ENCODE data around the gene TIMM29.
"Not testable (repeated sequence)": the region's sequence is repeated elsewhere in the genome, so short reads cannot be mapped to it uniquely, and the experiment has no call there.

TIMM29 gene

GRCh38 chr19:10912619-10913018, 16.0 kb upstream of the TIMM29 start:
- DNase-seq (ENCODE audit: low read depth) = no peak

- DNase-seq (ENCODE audit: low read depth) = no peak
Measured at GRCh38 chr19:10913716-10914340, 14.8 kb upstream of the TIMM29 start.

GRCh38 chr19:10915130-10916091, 13.2 kb upstream of the TIMM29 start:
- no peak for DNase-seq (ENCODE audit: low read depth)

- no peak for DNase-seq (ENCODE audit: low read depth)
Measured at GRCh38 chr19:10916602-10917001, 12.0 kb upstream of the TIMM29 start.

- no peak for DNase-seq (ENCODE audit: low read depth)
Measured at GRCh38 chr19:10918359-10918758, 10.3 kb upstream of the TIMM29 start.

GRCh38 chr19:10919352-10920287, 9.0 kb upstream of the TIMM29 start:
- no peak for DNase-seq (ENCODE audit: low read depth)

- DNase-seq (ENCODE audit: low read depth) = no peak
Measured at GRCh38 chr19:10920288-10920655, 8.3 kb upstream of the TIMM29 start.

GRCh38 chr19:10920781-10921180, 7.8 kb upstream of the TIMM29 start:
- DNase-seq (ENCODE audit: low read depth) = no peak

- no peak for DNase-seq (ENCODE audit: low read depth)
Measured at GRCh38 chr19:10921199-10921909, 7.3 kb upstream of the TIMM29 start.

- DNase-seq (ENCODE audit: low read depth) = no peak
Measured at GRCh38 chr19:10921910-10922637, 6.5 kb upstream of the TIMM29 start.

- DNase-seq (ENCODE audit: low read depth) = no peak
Measured at GRCh38 chr19:10922638-10923014, 6.0 kb upstream of the TIMM29 start.

- no peak for DNase-seq (ENCODE audit: low read depth)
Measured at GRCh38 chr19:10923260-10924112, 5.1 kb upstream of the TIMM29 start.

GRCh38 chr19:10924597-10924996, 4.0 kb upstream of the TIMM29 start:
- DNase-seq (ENCODE audit: low read depth) = no peak

GRCh38 chr19:10927730-10928562, 665 bp upstream of the TIMM29 start:
- DNase-seq (ENCODE audit: low read depth) = no peak

- DNase-seq (ENCODE audit: low read depth) = no peak
Measured at GRCh38 chr19:10929402-10929794, 787 bp downstream of the TIMM29 start.

- no peak for DNase-seq (ENCODE audit: low read depth)
Measured at GRCh38 chr19:10935371-10936059, 6.9 kb downstream of the TIMM29 start.

- no peak for DNase-seq (ENCODE audit: low read depth)
Measured at GRCh38 chr19:10936661-10937084, 8.1 kb downstream of the TIMM29 start.

- DNase-seq (ENCODE audit: low read depth) = not testable (repeated sequence)
Measured at GRCh38 chr19:10941649-10942048, 13.0 kb downstream of the TIMM29 start.

Data from stimulated activated CD8-positive, alpha-beta memory T cell treated with anti-CD3 and anti-CD28 coated beads, Interleukin-4, amount 100 ng/mL, for 24 hours (primary cell).